ENCODE data around the gene C1RL.

The C1RL gene

DNA sequence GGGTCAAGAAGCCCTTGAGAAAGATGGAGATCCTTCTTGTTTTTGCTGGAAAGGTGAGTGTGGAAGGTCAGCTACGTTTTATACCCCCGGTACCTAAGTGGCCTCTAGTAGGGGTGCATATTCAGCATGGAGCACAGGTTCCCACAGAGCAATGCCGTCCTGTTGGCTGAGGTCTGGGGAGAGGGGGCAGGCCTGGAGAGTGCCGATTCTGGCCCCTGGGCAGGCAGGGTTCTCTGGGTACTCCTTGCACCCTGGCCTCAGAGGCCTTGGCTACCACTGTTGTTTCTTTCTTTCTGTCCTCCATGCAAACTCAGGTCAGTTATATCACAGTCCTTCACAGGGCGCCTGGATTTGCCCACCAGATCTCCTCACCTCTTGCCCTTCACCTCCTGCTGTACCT lies 11.2 kb upstream of the C1RL start:
- TF ChIP-seq, protein P1, sequence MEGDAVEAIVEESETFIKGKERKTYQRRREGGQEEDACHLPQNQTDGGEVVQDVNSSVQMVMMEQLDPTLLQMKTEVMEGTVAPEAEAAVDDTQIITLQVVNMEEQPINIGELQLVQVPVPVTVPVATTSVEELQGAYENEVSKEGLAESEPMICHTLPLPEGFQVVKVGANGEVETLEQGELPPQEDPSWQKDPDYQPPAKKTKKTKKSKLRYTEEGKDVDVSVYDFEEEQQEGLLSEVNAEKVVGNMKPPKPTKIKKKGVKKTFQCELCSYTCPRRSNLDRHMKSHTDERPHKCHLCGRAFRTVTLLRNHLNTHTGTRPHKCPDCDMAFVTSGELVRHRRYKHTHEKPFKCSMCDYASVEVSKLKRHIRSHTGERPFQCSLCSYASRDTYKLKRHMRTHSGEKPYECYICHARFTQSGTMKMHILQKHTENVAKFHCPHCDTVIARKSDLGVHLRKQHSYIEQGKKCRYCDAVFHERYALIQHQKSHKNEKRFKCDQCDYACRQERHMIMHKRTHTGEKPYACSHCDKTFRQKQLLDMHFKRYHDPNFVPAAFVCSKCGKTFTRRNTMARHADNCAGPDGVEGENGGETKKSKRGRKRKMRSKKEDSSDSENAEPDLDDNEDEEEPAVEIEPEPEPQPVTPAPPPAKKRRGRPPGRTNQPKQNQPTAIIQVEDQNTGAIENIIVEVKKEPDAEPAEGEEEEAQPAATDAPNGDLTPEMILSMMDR (IDR thresholded peaks at IDR 0.05; ENCODE audit: insufficient read depth, low read length) = no peak
- TF ChIP-seq, protein P2, sequence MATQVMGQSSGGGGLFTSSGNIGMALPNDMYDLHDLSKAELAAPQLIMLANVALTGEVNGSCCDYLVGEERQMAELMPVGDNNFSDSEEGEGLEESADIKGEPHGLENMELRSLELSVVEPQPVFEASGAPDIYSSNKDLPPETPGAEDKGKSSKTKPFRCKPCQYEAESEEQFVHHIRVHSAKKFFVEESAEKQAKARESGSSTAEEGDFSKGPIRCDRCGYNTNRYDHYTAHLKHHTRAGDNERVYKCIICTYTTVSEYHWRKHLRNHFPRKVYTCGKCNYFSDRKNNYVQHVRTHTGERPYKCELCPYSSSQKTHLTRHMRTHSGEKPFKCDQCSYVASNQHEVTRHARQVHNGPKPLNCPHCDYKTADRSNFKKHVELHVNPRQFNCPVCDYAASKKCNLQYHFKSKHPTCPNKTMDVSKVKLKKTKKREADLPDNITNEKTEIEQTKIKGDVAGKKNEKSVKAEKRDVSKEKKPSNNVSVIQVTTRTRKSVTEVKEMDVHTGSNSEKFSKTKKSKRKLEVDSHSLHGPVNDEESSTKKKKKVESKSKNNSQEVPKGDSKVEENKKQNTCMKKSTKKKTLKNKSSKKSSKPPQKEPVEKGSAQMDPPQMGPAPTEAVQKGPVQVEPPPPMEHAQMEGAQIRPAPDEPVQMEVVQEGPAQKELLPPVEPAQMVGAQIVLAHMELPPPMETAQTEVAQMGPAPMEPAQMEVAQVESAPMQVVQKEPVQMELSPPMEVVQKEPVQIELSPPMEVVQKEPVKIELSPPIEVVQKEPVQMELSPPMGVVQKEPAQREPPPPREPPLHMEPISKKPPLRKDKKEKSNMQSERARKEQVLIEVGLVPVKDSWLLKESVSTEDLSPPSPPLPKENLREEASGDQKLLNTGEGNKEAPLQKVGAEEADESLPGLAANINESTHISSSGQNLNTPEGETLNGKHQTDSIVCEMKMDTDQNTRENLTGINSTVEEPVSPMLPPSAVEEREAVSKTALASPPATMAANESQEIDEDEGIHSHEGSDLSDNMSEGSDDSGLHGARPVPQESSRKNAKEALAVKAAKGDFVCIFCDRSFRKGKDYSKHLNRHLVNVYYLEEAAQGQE (IDR thresholded peaks at IDR 0.05; ENCODE audit: insufficient replicate concordance, low read depth) = no peak
- no peak for TF ChIP-seq SPI1 (IDR thresholded peaks at IDR 0.05; ENCODE audit: borderline replicate concordance, low read depth)
- no peak for TF ChIP-seq POLR2AphosphoS5 (IDR thresholded peaks at IDR 0.05; ENCODE audit: low read depth)
- TF ChIP-seq GABPA (IDR thresholded peaks at IDR 0.05; ENCODE audit: low read depth) = no peak
- H3K27ac ChIP-seq (replicated peaks) = no peak overlapping the region
- H3K27me3 ChIP-seq (ENCODE audit: insufficient read depth, poor library complexity, severe bottlenecking) = no peaks in the 10 kb centered on the region
- H3K4me3 ChIP-seq (replicated peaks; ENCODE audit: insufficient read depth, low read length) = no peak overlapping the region
- DNase-seq (ENCODE audit: low read depth in 1 of 2, low spot score in 1 of 2) = no peak

DNA sequence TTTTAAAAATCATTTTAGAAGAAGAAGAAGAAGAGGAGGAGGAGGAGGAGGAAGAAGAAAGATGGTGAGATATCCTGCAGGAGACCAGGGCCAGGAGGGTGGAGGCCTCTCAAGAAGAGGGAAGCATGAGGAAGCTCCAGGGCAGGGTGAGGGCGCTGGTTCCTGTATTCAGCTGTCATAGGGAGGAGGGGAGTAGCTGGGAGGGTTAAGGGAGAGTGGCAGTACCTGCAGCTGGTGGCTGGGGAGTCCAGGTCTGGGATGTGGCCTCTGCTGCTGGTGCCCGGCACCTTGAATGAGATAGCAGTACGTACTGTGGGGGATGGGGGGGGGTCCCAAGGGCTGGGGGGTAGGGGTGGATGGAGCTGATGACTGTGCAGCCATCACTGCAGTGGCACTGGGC lies 9.9 kb upstream of the C1RL start:
- Histone ChIP-seq H3K27me3 (ENCODE audit: insufficient read depth, poor library complexity, severe bottlenecking) (no peaks in the 10 kb centered on the region), H3K27ac (replicated peaks) (no peak overlapping the region), H3K4me3 (replicated peaks; ENCODE audit: insufficient read depth, low read length) (no peak overlapping the region)
- TF ChIP-seq SPI1 (IDR thresholded peaks at IDR 0.05; ENCODE audit: borderline replicate concordance, low read depth) (no peak), POLR2AphosphoS5 (IDR thresholded peaks at IDR 0.05; ENCODE audit: low read depth) (no peak), GABPA (IDR thresholded peaks at IDR 0.05; ENCODE audit: low read depth) (no peak)
- DNase-seq (ENCODE audit: low read depth in 1 of 2, low spot score in 1 of 2) = peak in 1 of 2 experiments; percentile 30

- no peak for DNase-seq (ENCODE audit: low read depth in 1 of 2, low spot score in 1 of 2)
- Histone ChIP-seq H3K4me3 (replicated peaks; ENCODE audit: insufficient read depth, low read length) (no peak overlapping the region), H3K27me3 (ENCODE audit: insufficient read depth, poor library complexity, severe bottlenecking) (no peaks in the 10 kb centered on the region), H3K27ac (replicated peaks) (no peak overlapping the region)
- TF ChIP-seq, protein P2 (IDR thresholded peaks at IDR 0.05; ENCODE audit: insufficient replicate concordance, low read depth) = no peak
- TF ChIP-seq SPI1 (IDR thresholded peaks at IDR 0.05; ENCODE audit: borderline replicate concordance, low read depth) (no peak), POLR2AphosphoS5 (IDR thresholded peaks at IDR 0.05; ENCODE audit: low read depth) (no peak), GABPA (IDR thresholded peaks at IDR 0.05; ENCODE audit: low read depth) (no peak)
- TF ChIP-seq, protein P1 (IDR thresholded peaks at IDR 0.05; ENCODE audit: insufficient read depth, low read length) = no peak
Observed at GRCh38 chr12:7117670-7118069, 8.7 kb upstream of the C1RL start.

DNA sequence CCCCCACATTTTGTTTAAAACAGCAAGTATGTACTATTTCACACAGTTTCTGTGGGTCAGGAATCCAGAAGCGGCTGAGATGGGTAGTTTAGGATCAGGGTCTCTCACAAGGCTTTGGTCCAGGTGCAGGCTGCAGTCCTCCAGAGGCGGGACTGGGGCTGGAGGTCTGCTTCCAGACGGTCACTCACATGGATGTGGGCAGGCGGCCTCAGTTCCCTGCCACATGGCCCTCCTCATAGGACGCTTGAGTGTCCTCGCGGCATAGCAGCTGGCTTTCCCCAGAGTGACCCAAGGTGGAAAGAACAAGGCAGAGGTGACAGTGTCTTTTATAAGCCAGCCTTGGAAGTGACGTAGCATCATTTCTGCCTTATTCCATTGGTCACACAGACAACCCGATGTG lies 7.9 kb upstream of the C1RL start:
- DNase-seq (ENCODE audit: low read depth in 1 of 2, low spot score in 1 of 2) = no peak
- Histone ChIP-seq H3K27ac (replicated peaks) (no peak overlapping the region), H3K27me3 (ENCODE audit: insufficient read depth, poor library complexity, severe bottlenecking) (no peaks in the 10 kb centered on the region), H3K4me3 (replicated peaks; ENCODE audit: insufficient read depth, low read length) (no peak overlapping the region)
- TF ChIP-seq GABPA (IDR thresholded peaks at IDR 0.05; ENCODE audit: low read depth) = no peak
- TF ChIP-seq POLR2AphosphoS5 (IDR thresholded peaks at IDR 0.05; ENCODE audit: low read depth) = no peak
- no peak for TF ChIP-seq SPI1 (IDR thresholded peaks at IDR 0.05; ENCODE audit: borderline replicate concordance, low read depth)
- TF ChIP-seq, protein P2 (IDR thresholded peaks at IDR 0.05; ENCODE audit: insufficient replicate concordance, low read depth) = no peak
- TF ChIP-seq, protein P1 (IDR thresholded peaks at IDR 0.05; ENCODE audit: insufficient read depth, low read length) = no peak

Data from HL-60 (cell line).